HEK293 (cell line): ENCODE measurements around the gene SH2D7.

Experiments used
- KLF10 ChIP-seq: fragments of 450-650 bp; IDR thresholded peaks from 2 replicates; pipeline ENCODE4 v1.5.1; 2018; ENCODE audit warnings: missing biosample characterization, mild to moderate bottlenecking, missing genetic modification characterization
- SP2 ChIP-seq: fragments of 450-650 bp; formaldehyde crosslinking; IDR thresholded peaks from 2 replicates; pipeline ENCODE4 v1.5.1; 2016; ENCODE audit warnings: missing biosample characterization, missing genetic modification characterization
- YY1 ChIP-seq: fragments of 450-650 bp; formaldehyde crosslinking; IDR thresholded peaks from 2 replicates; pipeline ENCODE4 v1.5.1; 2018; ENCODE audit warnings: missing biosample characterization, missing genetic modification characterization
- ZNF121 ChIP-seq: fragments of 450-650 bp; formaldehyde crosslinking; IDR thresholded peaks from 2 replicates; pipeline ENCODE4 v1.5.1; 2016; ENCODE audit warnings: missing biosample characterization, missing genetic modification characterization
- ZNF391 ChIP-seq: fragments of 450-650 bp; formaldehyde crosslinking; IDR thresholded peaks from 2 replicates; pipeline ENCODE4 v1.5.1; 2016; ENCODE audit warnings: low read depth, missing biosample characterization, missing genetic modification characterization, borderline replicate concordance
- ZNF521 ChIP-seq: fragments of 450-650 bp; formaldehyde crosslinking; IDR thresholded peaks from 2 replicates; pipeline ENCODE4 v1.5.1; 2017; ENCODE audit warnings: missing biosample characterization, mild to moderate bottlenecking, missing genetic modification characterization
- ZNF670 ChIP-seq: fragments of 450-650 bp; formaldehyde crosslinking; IDR thresholded peaks from 2 replicates; pipeline ENCODE4 v1.5.1; 2016; ENCODE audit warnings: missing biosample characterization, missing genetic modification characterization, low read depth
- ZNF777 ChIP-seq: fragments of 450-650 bp; formaldehyde crosslinking; IDR thresholded peaks from 2 replicates; pipeline ENCODE4 v1.5.1; 2017; ENCODE audit warnings: missing biosample characterization, missing genetic modification characterization, borderline replicate concordance
- TF ChIP-seq, protein P1 (sequence below): fragments of 450-650 bp; formaldehyde crosslinking; IDR thresholded peaks from 2 replicates; pipeline ENCODE4 v1.5.1; 2016; ENCODE audit warnings: missing biosample characterization, missing genetic modification characterization
- TF ChIP-seq, protein P2 (sequence below): fragments of 450-650 bp; formaldehyde crosslinking; IDR thresholded peaks from 2 replicates; pipeline ENCODE4 v1.5.1; 2016; ENCODE audit warnings: missing biosample characterization, missing genetic modification characterization
- TF ChIP-seq, protein P3 (sequence below): fragments of 450-650 bp; formaldehyde crosslinking; IDR thresholded peaks from 2 replicates; pipeline ENCODE4 v1.5.1; 2016; ENCODE audit warnings: missing biosample characterization, missing genetic modification characterization, low read depth
- TF ChIP-seq, protein P4 (sequence below): fragments of 450-650 bp; formaldehyde crosslinking; IDR thresholded peaks from 2 replicates; pipeline ENCODE4 v1.5.1; 2016; ENCODE audit warnings: missing biosample characterization, missing genetic modification characterization

DNA sequence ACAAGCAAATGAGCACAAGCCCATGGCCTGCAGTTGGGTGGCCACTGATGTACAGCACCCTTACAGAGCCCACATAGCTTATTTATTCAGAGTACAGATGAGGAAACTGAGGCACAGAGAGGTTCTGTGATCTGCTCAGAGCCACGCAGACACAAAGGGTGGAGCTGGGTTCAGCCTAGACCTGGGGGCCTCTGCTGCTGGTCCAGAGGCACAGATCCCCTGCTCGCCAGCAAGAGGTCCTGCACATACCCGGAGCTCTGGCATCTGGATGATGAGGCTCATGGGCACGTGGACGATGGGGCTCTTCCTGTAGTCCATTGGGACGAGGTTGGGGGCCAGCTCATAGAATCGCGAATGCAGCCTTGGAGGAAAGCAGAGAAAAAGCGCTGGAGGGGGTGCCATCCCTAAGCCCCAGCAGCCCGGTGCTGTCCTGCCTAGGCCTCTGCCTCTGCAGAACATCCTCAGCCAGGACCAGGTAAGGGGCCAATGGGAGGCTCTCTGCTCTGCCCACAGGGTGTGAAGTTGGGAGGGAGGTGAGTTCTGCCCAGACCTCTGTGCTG, 18.6 kb downstream of the SH2D7 start:
- TF ChIP-seq, protein P1, sequence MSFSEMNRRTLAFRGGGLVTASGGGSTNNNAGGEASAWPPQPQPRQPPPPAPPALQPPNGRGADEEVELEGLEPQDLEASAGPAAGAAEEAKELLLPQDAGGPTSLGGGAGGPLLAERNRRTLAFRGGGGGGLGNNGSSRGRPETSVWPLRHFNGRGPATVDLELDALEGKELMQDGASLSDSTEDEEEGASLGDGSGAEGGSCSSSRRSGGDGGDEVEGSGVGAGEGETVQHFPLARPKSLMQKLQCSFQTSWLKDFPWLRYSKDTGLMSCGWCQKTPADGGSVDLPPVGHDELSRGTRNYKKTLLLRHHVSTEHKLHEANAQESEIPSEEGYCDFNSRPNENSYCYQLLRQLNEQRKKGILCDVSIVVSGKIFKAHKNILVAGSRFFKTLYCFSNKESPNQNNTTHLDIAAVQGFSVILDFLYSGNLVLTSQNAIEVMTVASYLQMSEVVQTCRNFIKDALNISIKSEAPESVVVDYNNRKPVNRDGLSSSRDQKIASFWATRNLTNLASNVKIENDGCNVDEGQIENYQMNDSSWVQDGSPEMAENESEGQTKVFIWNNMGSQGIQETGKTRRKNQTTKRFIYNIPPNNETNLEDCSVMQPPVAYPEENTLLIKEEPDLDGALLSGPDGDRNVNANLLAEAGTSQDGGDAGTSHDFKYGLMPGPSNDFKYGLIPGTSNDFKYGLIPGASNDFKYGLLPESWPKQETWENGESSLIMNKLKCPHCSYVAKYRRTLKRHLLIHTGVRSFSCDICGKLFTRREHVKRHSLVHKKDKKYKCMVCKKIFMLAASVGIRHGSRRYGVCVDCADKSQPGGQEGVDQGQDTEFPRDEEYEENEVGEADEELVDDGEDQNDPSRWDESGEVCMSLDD: no peak
- TF ChIP-seq SP2 (tag by site-specific recombination) (no peak), ZNF521 (tag by site-specific recombination) (no peak), YY1 (tag by site-specific recombination) (no peak), ZNF121 (no peak), ZNF391 (tag by site-specific recombination) (no peak), ZNF777 (no peak), ZNF670 (tag by site-specific recombination) (no peak), KLF10 (no peak)
- TF ChIP-seq, protein P2, sequence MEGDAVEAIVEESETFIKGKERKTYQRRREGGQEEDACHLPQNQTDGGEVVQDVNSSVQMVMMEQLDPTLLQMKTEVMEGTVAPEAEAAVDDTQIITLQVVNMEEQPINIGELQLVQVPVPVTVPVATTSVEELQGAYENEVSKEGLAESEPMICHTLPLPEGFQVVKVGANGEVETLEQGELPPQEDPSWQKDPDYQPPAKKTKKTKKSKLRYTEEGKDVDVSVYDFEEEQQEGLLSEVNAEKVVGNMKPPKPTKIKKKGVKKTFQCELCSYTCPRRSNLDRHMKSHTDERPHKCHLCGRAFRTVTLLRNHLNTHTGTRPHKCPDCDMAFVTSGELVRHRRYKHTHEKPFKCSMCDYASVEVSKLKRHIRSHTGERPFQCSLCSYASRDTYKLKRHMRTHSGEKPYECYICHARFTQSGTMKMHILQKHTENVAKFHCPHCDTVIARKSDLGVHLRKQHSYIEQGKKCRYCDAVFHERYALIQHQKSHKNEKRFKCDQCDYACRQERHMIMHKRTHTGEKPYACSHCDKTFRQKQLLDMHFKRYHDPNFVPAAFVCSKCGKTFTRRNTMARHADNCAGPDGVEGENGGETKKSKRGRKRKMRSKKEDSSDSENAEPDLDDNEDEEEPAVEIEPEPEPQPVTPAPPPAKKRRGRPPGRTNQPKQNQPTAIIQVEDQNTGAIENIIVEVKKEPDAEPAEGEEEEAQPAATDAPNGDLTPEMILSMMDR (tag by site-specific recombination): no peak
- TF ChIP-seq, protein P3, sequence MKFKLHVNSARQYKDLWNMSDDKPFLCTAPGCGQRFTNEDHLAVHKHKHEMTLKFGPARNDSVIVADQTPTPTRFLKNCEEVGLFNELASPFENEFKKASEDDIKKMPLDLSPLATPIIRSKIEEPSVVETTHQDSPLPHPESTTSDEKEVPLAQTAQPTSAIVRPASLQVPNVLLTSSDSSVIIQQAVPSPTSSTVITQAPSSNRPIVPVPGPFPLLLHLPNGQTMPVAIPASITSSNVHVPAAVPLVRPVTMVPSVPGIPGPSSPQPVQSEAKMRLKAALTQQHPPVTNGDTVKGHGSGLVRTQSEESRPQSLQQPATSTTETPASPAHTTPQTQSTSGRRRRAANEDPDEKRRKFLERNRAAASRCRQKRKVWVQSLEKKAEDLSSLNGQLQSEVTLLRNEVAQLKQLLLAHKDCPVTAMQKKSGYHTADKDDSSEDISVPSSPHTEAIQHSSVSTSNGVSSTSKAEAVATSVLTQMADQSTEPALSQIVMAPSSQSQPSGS (tag by site-specific recombination): no peak
- TF ChIP-seq, protein P4, sequence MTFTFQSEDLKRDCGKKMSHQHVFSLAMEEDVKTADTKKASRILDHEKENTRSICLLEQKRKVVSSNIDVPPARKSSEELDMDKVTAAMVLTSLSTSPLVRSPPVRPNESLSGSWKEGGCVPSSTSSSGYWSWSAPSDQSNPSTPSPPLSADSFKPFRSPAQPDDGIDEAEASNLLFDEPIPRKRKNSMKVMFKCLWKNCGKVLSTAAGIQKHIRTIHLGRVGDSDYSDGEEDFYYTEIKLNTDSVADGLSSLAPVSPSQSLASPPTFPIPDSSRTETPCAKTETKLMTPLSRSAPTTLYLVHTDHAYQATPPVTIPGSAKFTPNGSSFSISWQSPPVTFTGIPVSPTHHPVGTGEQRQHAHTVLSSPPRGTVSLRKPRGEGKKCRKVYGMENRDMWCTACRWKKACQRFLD (tag by site-specific recombination): no peak
